Measurements from ENCODE around the gene ZNF263. TPM values are rescaled to one million over a fixed set of nuclear protein-coding genes. Genes with fewer than 3 reads are reported as not detected.

ZNF263 gene
- total RNA-seq, 4 donors from 2014 or later: 44.6 to 62.2 (median 60.6) TPM

DNA sequence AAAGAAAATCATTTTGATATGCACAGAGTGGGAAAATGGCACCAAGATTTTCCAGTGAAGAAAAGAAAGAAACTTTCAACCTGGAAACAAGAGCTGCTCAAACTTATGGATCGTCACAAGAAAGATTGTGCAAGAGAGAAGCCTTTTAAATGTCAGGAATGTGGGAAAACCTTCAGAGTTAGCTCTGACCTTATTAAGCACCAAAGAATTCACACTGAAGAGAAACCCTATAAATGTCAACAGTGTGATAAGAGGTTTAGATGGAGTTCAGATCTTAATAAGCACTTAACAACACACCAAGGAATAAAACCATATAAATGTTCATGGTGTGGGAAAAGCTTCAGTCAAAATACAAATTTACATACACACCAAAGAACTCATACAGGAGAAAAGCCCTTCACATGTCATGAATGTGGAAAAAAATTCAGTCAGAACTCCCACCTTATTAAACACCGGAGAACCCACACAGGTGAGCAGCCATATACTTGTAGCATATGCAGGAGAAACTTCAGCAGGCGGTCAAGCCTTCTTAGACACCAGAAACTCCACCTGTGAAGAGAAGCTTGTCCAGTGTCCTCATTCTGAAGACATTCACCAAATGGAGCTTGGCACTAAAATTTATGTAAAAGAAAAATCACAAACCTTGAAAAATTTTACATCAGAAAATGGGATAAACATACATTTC lies 34.2 kb downstream of the ZNF263 start:
- peaks cover 39 to 50% of the 10 kb centered on the region in 2 donors for H3K36me3 ChIP-seq
- 95 to 96% methylated on average over 3 of the region's 3 CpGs for WGBS, 2 donors
- H3K4me1 ChIP-seq: no peaks in the 10 kb centered on the region
- intact Hi-C loops (cut with DNase I): loop anchor here (5.0 kb wide), 2 partner anchors 65 to 90 kb away; no protein-coding TSS in a partner anchor
- H3K27me3 ChIP-seq: no peaks in the 10 kb centered on the region
- H3K9me3 ChIP-seq: no peaks in the 10 kb centered on the region
- H3K4me3 ChIP-seq (replicated peaks in 1 of 3): no peak overlapping the region
- H3K27ac ChIP-seq: no peak overlapping the region
- DNase-seq: no peak
- TF ChIP-seq, protein P1, sequence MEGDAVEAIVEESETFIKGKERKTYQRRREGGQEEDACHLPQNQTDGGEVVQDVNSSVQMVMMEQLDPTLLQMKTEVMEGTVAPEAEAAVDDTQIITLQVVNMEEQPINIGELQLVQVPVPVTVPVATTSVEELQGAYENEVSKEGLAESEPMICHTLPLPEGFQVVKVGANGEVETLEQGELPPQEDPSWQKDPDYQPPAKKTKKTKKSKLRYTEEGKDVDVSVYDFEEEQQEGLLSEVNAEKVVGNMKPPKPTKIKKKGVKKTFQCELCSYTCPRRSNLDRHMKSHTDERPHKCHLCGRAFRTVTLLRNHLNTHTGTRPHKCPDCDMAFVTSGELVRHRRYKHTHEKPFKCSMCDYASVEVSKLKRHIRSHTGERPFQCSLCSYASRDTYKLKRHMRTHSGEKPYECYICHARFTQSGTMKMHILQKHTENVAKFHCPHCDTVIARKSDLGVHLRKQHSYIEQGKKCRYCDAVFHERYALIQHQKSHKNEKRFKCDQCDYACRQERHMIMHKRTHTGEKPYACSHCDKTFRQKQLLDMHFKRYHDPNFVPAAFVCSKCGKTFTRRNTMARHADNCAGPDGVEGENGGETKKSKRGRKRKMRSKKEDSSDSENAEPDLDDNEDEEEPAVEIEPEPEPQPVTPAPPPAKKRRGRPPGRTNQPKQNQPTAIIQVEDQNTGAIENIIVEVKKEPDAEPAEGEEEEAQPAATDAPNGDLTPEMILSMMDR (IDR thresholded peaks at IDR 0.05): no peak
- no peak for TF ChIP-seq POLR2A (IDR thresholded peaks at IDR 0.05)

DNA sequence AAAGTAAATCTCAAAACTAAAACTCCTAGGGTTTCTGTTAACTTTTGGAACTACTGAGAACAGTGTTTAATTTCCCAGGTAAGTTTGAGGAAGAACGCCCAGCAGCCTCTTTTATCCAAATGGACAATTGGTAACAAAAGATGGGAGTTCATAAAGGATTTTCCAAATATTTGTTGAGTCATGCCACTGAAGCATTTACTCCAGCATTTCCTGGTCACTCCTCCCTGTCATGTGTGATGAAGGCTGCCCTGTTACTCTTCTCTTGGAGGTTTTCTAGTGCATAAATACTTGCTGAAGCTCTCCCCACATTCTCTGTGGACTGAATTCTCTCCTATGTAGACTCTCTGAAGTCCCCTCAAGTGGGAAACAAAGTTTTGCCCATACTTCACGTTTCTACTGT lies 38.5 kb downstream of the ZNF263 start:
- peaks cover 13 to 14% of the 10 kb centered on the region in 2 donors for H3K36me3 ChIP-seq
- H3K9me3 ChIP-seq: no peaks in the 10 kb centered on the region
- WGBS, 2 donors: 58 to 76% methylated on average over 2 of the region's 2 CpGs
- H3K27ac ChIP-seq: no peak overlapping the region
- no peaks in the 10 kb centered on the region for H3K4me1 ChIP-seq
- TF ChIP-seq, protein P1 (IDR thresholded peaks at IDR 0.05): no peak
- no peak for TF ChIP-seq POLR2A (IDR thresholded peaks at IDR 0.05)
- intact Hi-C loops (cut with DNase I): no loop called here
- no peak overlapping the region for H3K4me3 ChIP-seq (replicated peaks in 1 of 3)
- H3K27me3 ChIP-seq: no peaks in the 10 kb centered on the region
- no peak for DNase-seq

DNA sequence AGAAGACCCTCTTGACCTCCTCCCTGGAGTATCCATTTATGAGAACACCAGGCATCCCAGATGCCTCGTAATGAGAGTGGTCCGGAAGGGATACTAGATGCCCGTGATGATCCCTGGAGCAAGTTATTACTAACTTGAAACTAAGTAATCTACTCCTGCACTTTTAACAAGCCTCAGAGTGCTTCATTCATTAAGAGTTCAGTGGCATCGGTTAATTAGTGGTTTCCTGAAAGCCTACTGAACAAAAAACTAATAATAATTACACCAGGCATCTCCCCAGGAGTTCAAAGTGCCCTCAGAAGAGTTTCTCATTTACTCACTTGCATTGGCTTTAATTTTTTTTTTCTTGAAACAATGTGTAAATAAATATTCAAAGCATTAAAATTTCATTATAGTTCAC lies 44.2 kb downstream of the ZNF263 start:
- Histone ChIP-seq H3K36me3 (no peaks in the 10 kb centered on the region), H3K9me3 (no peaks in the 10 kb centered on the region), H3K27me3 (no peaks in the 10 kb centered on the region), H3K27ac (no peak overlapping the region), H3K4me3 (replicated peaks in 1 of 3) (no peak overlapping the region), H3K4me1 (no peaks in the 10 kb centered on the region)
- no peak for DNase-seq
- intact Hi-C loops (cut with DNase I): no loop called here
- WGBS, 2 donors: 79 to 83% methylated on average over 4 of the region's 4 CpGs
- TF ChIP-seq POLR2A (IDR thresholded peaks at IDR 0.05): no peak
- TF ChIP-seq, protein P1 (IDR thresholded peaks at IDR 0.05): no peak

DNA sequence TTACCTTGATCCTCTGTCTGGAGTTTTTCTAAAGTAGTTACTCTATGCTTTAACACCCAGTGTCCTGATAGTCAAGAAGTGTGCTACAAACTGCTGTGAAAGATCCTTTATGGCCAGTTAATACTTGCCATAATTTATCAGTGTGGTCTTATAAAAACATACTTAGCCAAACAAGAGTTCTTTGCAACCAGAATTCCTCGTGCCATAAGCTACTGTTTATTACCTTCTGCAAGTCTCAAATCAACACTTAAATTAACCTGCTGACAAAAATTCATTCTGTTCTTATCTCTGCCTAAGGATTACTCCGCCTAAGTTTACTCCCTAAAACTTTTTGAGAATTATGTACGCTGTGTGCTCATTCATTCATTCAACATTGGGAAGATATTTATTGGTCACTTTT lies 44.8 kb downstream of the ZNF263 start:
- no peaks in the 10 kb centered on the region for H3K36me3 ChIP-seq
- H3K27me3 ChIP-seq: no peaks in the 10 kb centered on the region
- no peaks in the 10 kb centered on the region for H3K9me3 ChIP-seq
- intact Hi-C loops (cut with DNase I): no loop called here
- TF ChIP-seq, protein P1 (IDR thresholded peaks at IDR 0.05): no peak
- TF ChIP-seq POLR2A (IDR thresholded peaks at IDR 0.05): no peak
- H3K27ac ChIP-seq: no peak overlapping the region
- WGBS, 2 donors: 53 to 58% methylated on average over 3 of the region's 3 CpGs
- no peak overlapping the region for H3K4me3 ChIP-seq (replicated peaks in 1 of 3)
- H3K4me1 ChIP-seq: no peaks in the 10 kb centered on the region
- DNase-seq: no peak

DNA sequence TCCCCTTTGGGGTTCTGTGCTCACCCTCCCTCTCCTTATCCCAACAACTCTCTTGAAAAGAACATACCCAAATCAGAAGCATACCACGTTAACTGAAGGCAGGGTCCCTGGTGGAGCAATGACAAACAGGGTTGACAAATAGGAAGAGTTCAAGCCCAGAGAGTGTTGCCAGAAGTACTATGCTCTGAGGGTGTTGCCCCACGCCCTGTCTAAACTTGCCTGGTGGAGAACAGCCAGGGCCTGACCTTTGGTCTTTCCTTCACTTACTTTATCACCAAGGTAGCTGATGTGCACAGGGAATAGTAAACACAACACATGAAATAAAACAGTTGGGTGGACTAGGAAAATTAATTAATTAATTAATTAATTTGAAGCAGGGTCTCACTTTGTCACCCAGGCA lies 45.4 kb downstream of the ZNF263 start:
- no peaks in the 10 kb centered on the region for H3K9me3 ChIP-seq
- no peak for TF ChIP-seq POLR2A (IDR thresholded peaks at IDR 0.05)
- TF ChIP-seq, protein P1 (IDR thresholded peaks at IDR 0.05): no peak
- no peak overlapping the region for H3K27ac ChIP-seq
- DNase-seq: no peak
- H3K36me3 ChIP-seq: no peaks in the 10 kb centered on the region
- H3K4me3 ChIP-seq (replicated peaks in 1 of 3): no peak overlapping the region
- no peaks in the 10 kb centered on the region for H3K27me3 ChIP-seq
- intact Hi-C loops (cut with DNase I): no loop called here
- H3K4me1 ChIP-seq: no peaks in the 10 kb centered on the region
- 70 to 81% methylated on average over 2 of the region's 2 CpGs for WGBS, 2 donors

Other genes starting within 250 kb of the ZNF263 start
- 10 to 100 TPM in 3 of 4 donors, 1 to 10 TPM in 1; 7.3 to 17.8 (median 14.6) TPM for gene BICDL2, start 246.5 kb upstream of the ZNF263 start, total RNA-seq
- 1 to 10 TPM in 1 of 4 donors, under 1 TPM in 3; 0.49 to 1.6 (median 0.70) TPM for gene MMP25, start 236.9 kb upstream of the ZNF263 start, total RNA-seq
- 10 to 100 TPM; 24.0 to 53.6 (median 28.9) TPM for gene IL32, start 217.9 kb upstream of the ZNF263 start, total RNA-seq
- gene ZSCAN10, start 184.2 kb upstream of the ZNF263 start, total RNA-seq: not detected
- 10 to 100 TPM; 18.5 to 28.9 (median 19.6) TPM for gene ZNF205, start 170.9 kb upstream of the ZNF263 start, total RNA-seq
- 10 to 100 TPM in 1 of 4 donors, 1 to 10 TPM in 3; 5.2 to 10.2 (median 8.7) TPM for gene ZNF213, start 148.5 kb upstream of the ZNF263 start, total RNA-seq
- not detected for gene OR1F1, start 95.3 kb upstream of the ZNF263 start, total RNA-seq
- gene ZNF200, start 48.3 kb upstream of the ZNF263 start, total RNA-seq: 10 to 100 TPM in 2 of 4 donors, 1 to 10 TPM in 2; 6.4 to 10.8 (median 9.4) TPM
- gene MEFV, start 26.9 kb upstream of the ZNF263 start, total RNA-seq: 1 to 10 TPM in 1 of 4 donors, under 1 TPM in 3; 0.22 to 2.2 (median 0.54) TPM
- 10 to 100 TPM in 3 of 4 donors, 1 to 10 TPM in 1; 8.6 to 16.2 (median 12.7) TPM for gene TIGD7, start 21.9 kb downstream of the ZNF263 start, total RNA-seq
- gene ZNF75A, start 22.0 kb downstream of the ZNF263 start, total RNA-seq: 10 to 100 TPM; 36.5 to 61.5 (median 45.7) TPM
- gene OR2C1, start 72.4 kb downstream of the ZNF263 start, total RNA-seq: 1 to 10 TPM in 2 of 4 donors, under 1 TPM in 1, not detected in 1; 0.68 to 2.0 (median 1.1) TPM
- gene ZSCAN32, start 117.5 kb downstream of the ZNF263 start, total RNA-seq: 10 to 100 TPM; 12.0 to 20.2 (median 15.4) TPM
- gene ZNF174, start 117.7 kb downstream of the ZNF263 start, total RNA-seq: 10 to 100 TPM; 12.1 to 16.7 (median 16.1) TPM
- gene ZNF597, start 160.0 kb downstream of the ZNF263 start, total RNA-seq: 1 to 10 TPM; 2.7 to 6.8 (median 4.3) TPM
- gene NAA60, start 160.2 kb downstream of the ZNF263 start, total RNA-seq: 10 to 100 TPM; 22.7 to 42.2 (median 31.0) TPM
- gene C16orf90, start 212.0 kb downstream of the ZNF263 start, total RNA-seq: not detected
- gene CLUAP1, start 217.5 kb downstream of the ZNF263 start, total RNA-seq: 10 to 100 TPM; 24.6 to 31.6 (median 29.4) TPM

Data from thyroid gland (tissue), 4 donors.